Karpas-422 (cell line): ENCODE measurements around the gene GPR119. TPM values are rescaled to one million over a fixed set of nuclear protein-coding genes. Genes with fewer than 3 reads are reported as not detected.
"Not testable (repeated sequence)": the region's sequence is repeated elsewhere in the genome, so short reads cannot be mapped to it uniquely, and the experiment has no call there.

Source experiments
- DNase-seq: peaks from one replicate; pipeline ENCODE4 v3.0.0-alpha.2; 2015
- H2AFZ ChIP-seq: fragments of 200-600 bp; sonication (generic); 2 replicates; pipeline ENCODE4 v1.6.1; 2014; ENCODE audit warnings: antibody characterized with exemption, low read length, mixed read lengths
- H3K27ac ChIP-seq: fragments of 200-600 bp; sonication (generic); 2 replicates; pipeline ENCODE4 v1.5.1; 2014; ENCODE audit warnings: mild to moderate bottlenecking, low read length, moderate library complexity
- H3K27me3 ChIP-seq: fragments of 200-600 bp; sonication (generic); 2 replicates; pipeline ENCODE4 v1.6.1; 2014; ENCODE audit warnings: low read length, mixed read lengths
- H3K36me3 ChIP-seq: fragments of 200-600 bp; sonication (generic); 2 replicates; pipeline ENCODE4 v1.6.1; 2014; ENCODE audit warnings: low read length, mixed read lengths; ENCODE audit not compliant: insufficient read depth
- H3K4me1 ChIP-seq: fragments of 200-600 bp; sonication (generic); 2 replicates; pipeline ENCODE4 v1.6.1; 2014; ENCODE audit warnings: mild to moderate bottlenecking, low read length, mixed read lengths
- H3K4me2 ChIP-seq: fragments of 200-600 bp; sonication (generic); 2 replicates; pipeline ENCODE4 v1.6.1; 2014; ENCODE audit warnings: low read length, low read depth, mild to moderate bottlenecking; ENCODE audit not compliant: poor library complexity, severe bottlenecking
- H3K4me3 ChIP-seq: fragments of 200-600 bp; sonication (generic); 2 replicates; pipeline ENCODE4 v1.5.1; 2014; ENCODE audit warnings: mild to moderate bottlenecking, antibody characterized with exemption, low read length, mixed read lengths
- H3K79me2 ChIP-seq: fragments of 200-600 bp; sonication (generic); 2 replicates; pipeline ENCODE4 v1.6.1; 2014; ENCODE audit warnings: mild to moderate bottlenecking, low read length, mixed read lengths
- H3K9ac ChIP-seq: fragments of 200-600 bp; sonication (generic); 2 replicates; pipeline ENCODE4 v1.6.0; 2014; ENCODE audit warnings: low read length
- H3K9me2 ChIP-seq: fragments of 200-600 bp; sonication (generic), shearing (Covaris generic); replicated peaks from 2 replicates; pipeline ENCODE4 v1.6.0; 2014; ENCODE audit warnings: mild to moderate bottlenecking, low read length, moderate library complexity; ENCODE audit not compliant: insufficient read depth
- H3K9me3 ChIP-seq: fragments of 300-700, 200-600 bp; sonication (generic); 2 replicates; pipeline ENCODE4 v1.6.1; 2014; ENCODE audit warnings: low read length, mixed read lengths
- H4K20me1 ChIP-seq: fragments of 200-600 bp; sonication (generic); 2 replicates; pipeline ENCODE4 v1.6.1; 2014; ENCODE audit warnings: mild to moderate bottlenecking, antibody characterized with exemption, low read length, low read depth; ENCODE audit not compliant: insufficient read depth
- total RNA-seq: library from RNA; depleted of rRNA; stranded (reverse); fragments of >200 nt; shearing (Covaris generic); gene quantifications from 2 replicates; pipeline ENCODE4 v1.2.3, GENCODE V29; 2014; ENCODE audit warnings: low replicate concordance; rRNA removed

Gene GPR119
- total RNA-seq, result not detected in 2 replicates

GRCh38 chrX:130385520-130385919, at the start of gene GPR119:
Gene GPR119, minus strand, starts transcription at chrX:130385674. Its CDS starts 227 bp downstream, at chrX:130385447.
- no peak within 1 kb of the TSS for H3K27ac ChIP-seq
- no peaks in the 10 kb centered on the region for H3K4me1 ChIP-seq
- no peaks in the 10 kb centered on the region for H3K36me3 ChIP-seq
- H3K9ac ChIP-seq, result no peak within 1 kb of the TSS
- H4K20me1 ChIP-seq, result no peaks in the 10 kb centered on the region
- no peaks in the 10 kb centered on the region for H3K9me2 ChIP-seq
- no peak within 1 kb of the TSS for H3K4me3 ChIP-seq
- H3K4me2 ChIP-seq, result no peak within 1 kb of the TSS
- DNase-seq, result no peak
- H3K9me3 ChIP-seq, result no peaks in the 10 kb centered on the region
- no peaks in the 10 kb centered on the region for H3K27me3 ChIP-seq
- H2AFZ ChIP-seq, result no peak within 1 kb of the TSS
- H3K79me2 ChIP-seq, result no peaks in the 10 kb centered on the region

DNA sequence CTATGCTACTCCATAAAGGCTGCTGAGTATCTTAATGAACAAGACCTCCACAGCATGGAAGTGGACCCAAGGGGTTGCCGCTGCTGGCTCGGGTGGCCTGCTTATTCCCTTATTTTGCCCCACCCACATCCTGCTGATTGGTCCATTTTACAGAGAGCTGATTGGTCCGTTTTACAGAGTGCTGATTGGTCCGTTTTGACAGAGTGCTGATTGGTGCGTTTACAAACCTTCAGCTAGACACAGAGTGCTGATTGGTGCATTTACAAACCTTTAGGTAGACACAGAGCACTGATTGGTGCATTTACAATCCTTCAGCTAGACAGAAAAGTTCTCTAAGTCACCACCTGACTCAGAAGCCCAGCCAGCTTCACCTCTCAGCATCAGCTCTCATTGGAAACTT, 43.8 kb upstream of the GPR119 start:
- not testable (repeated sequence) for H3K36me3 ChIP-seq, H3K27me3 ChIP-seq, H3K4me2 ChIP-seq, H3K4me3 ChIP-seq, H3K4me1 ChIP-seq, H2AFZ ChIP-seq, H4K20me1 ChIP-seq, H3K9me3 ChIP-seq, H3K9ac ChIP-seq, H3K79me2 ChIP-seq, H3K9me2 ChIP-seq, DNase-seq, H3K27ac ChIP-seq

- H3K4me1 ChIP-seq, result no peaks in the 10 kb centered on the region
- H3K4me2 ChIP-seq, result no peak overlapping the region
- no peaks in the 10 kb centered on the region for H4K20me1 ChIP-seq
- DNase-seq, result peak; percentile 24
- no peak overlapping the region for H2AFZ ChIP-seq
- no peaks in the 10 kb centered on the region for H3K27me3 ChIP-seq
- H3K4me3 ChIP-seq, result no peak overlapping the region
- H3K36me3 ChIP-seq, result no peaks in the 10 kb centered on the region
- no peaks in the 10 kb centered on the region for H3K9me3 ChIP-seq
- no peak overlapping the region for H3K27ac ChIP-seq
- no peaks in the 10 kb centered on the region for H3K79me2 ChIP-seq
- H3K9me2 ChIP-seq, result no peaks in the 10 kb centered on the region
- no peak overlapping the region for H3K9ac ChIP-seq
These were observed 41.1 kb upstream of the GPR119 start for GRCh38 chrX:130426531-130426930.

DNA sequence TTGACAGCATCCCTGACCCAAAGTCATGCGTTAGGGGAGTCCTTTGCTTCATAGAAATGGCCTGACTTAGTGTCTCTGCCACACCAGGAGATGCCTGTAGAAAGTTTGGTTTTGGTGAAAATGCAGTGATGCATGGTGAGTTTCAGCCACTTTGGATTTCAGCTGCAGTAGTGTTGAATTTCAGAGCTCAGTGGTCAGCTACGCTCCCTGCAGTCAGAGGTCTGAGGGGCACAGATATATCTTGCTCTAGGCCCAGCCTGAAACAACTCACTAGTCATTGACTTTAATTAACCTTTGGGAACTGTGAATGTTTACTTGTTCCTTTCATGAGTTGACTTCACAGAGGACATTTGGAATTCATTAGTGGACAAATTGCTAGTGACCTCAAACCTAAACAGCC, 33.8 kb upstream of the GPR119 start:
- H3K9me3 ChIP-seq, result no peaks in the 10 kb centered on the region
- H4K20me1 ChIP-seq, result no peaks in the 10 kb centered on the region
- H3K79me2 ChIP-seq, result no peaks in the 10 kb centered on the region
- no peaks in the 10 kb centered on the region for H3K4me1 ChIP-seq
- no peaks in the 10 kb centered on the region for H3K27me3 ChIP-seq
- H3K4me3 ChIP-seq, result no peak overlapping the region
- no peaks in the 10 kb centered on the region for H3K9me2 ChIP-seq
- no peak overlapping the region for H3K4me2 ChIP-seq
- H3K9ac ChIP-seq, result no peak overlapping the region
- DNase-seq, result peak; percentile 11
- H3K27ac ChIP-seq, result no peak overlapping the region
- no peak overlapping the region for H2AFZ ChIP-seq
- H3K36me3 ChIP-seq, result no peaks in the 10 kb centered on the region

- Histone ChIP-seq H3K27ac (no peak overlapping the region), H2AFZ (no peak overlapping the region), H3K79me2 (no peaks in the 10 kb centered on the region), H3K9ac (no peak overlapping the region), H3K9me2 (no peaks in the 10 kb centered on the region), H3K36me3 (no peaks in the 10 kb centered on the region), H3K4me2 (no peak overlapping the region), H3K9me3 (no peaks in the 10 kb centered on the region), H3K4me1 (no peaks in the 10 kb centered on the region), H3K27me3 (no peaks in the 10 kb centered on the region), H3K4me3 (no peak overlapping the region), H4K20me1 (no peaks in the 10 kb centered on the region)
- no peak for DNase-seq
These were observed 33.3 kb upstream of the GPR119 start for GRCh38 chrX:130418740-130419139.

GRCh38 chrX:130418066-130418465, 32.6 kb upstream of the GPR119 start:
- Histone ChIP-seq H3K79me2 (no peaks in the 10 kb centered on the region), H3K36me3 (no peaks in the 10 kb centered on the region), H3K27me3 (no peaks in the 10 kb centered on the region), H2AFZ (no peak overlapping the region), H3K9ac (no peak overlapping the region), H3K9me2 (no peaks in the 10 kb centered on the region), H3K9me3 (no peaks in the 10 kb centered on the region), H3K4me3 (no peak overlapping the region), H3K27ac (no peak overlapping the region), H3K4me2 (no peak overlapping the region), H4K20me1 (no peaks in the 10 kb centered on the region), H3K4me1 (no peaks in the 10 kb centered on the region)
- no peak for DNase-seq

DNA sequence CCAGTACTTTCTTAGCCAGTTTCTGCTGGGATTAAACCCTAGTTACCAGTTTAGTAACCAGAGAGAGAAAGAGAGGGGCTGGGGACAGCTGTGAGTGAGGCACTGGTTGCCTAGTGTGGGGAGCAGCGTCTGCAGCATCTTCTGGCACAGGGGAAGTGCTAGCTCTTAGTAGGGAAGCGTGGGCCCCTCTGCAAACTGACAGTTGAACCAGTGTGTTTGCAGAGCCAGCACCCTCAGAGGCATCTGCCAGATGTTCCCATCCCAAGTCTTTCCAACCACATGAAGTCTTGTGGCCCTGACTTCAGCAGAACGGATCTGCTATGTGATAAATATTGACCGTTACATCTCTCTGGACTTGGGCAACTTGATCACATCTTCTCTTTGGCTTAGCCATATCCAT, 31.3 kb upstream of the GPR119 start:
- no peak overlapping the region for H2AFZ ChIP-seq
- no peak overlapping the region for H3K9ac ChIP-seq
- H4K20me1 ChIP-seq, result no peaks in the 10 kb centered on the region
- H3K9me2 ChIP-seq, result no peaks in the 10 kb centered on the region
- no peak for DNase-seq
- no peaks in the 10 kb centered on the region for H3K9me3 ChIP-seq
- no peaks in the 10 kb centered on the region for H3K36me3 ChIP-seq
- no peak overlapping the region for H3K4me3 ChIP-seq
- no peak overlapping the region for H3K27ac ChIP-seq
- no peaks in the 10 kb centered on the region for H3K27me3 ChIP-seq
- H3K4me1 ChIP-seq, result no peaks in the 10 kb centered on the region
- no peaks in the 10 kb centered on the region for H3K79me2 ChIP-seq
- H3K4me2 ChIP-seq, result no peak overlapping the region

- Histone ChIP-seq H3K27ac (no peak overlapping the region), H3K27me3 (no peaks in the 10 kb centered on the region), H3K9ac (no peak overlapping the region), H4K20me1 (no peaks in the 10 kb centered on the region), H3K4me3 (no peak overlapping the region), H2AFZ (no peak overlapping the region), H3K9me3 (no peaks in the 10 kb centered on the region), H3K9me2 (no peaks in the 10 kb centered on the region), H3K4me1 (no peaks in the 10 kb centered on the region), H3K79me2 (no peaks in the 10 kb centered on the region), H3K36me3 (no peaks in the 10 kb centered on the region; the same call in 1 of the 2 replicates), H3K4me2 (no peak overlapping the region)
- DNase-seq, result no peak
These were observed 29.7 kb upstream of the GPR119 start for GRCh38 chrX:130415201-130415600.

- H2AFZ ChIP-seq, result no peak overlapping the region
- no peak overlapping the region for H3K4me3 ChIP-seq
These were observed 29.3 kb upstream of the GPR119 start for GRCh38 chrX:130414800-130415199.

More at GRCh38 chrX:130414800-130415199, 29.3 kb upstream of the GPR119 start:
- no peaks in the 10 kb centered on the region for H3K9me2 ChIP-seq
- no peak overlapping the region for H3K9ac ChIP-seq
- no peaks in the 10 kb centered on the region for H3K4me1 ChIP-seq
- no peak overlapping the region for H3K27ac ChIP-seq
- H3K27me3 ChIP-seq, result no peaks in the 10 kb centered on the region
- H3K79me2 ChIP-seq, result no peaks in the 10 kb centered on the region
- H4K20me1 ChIP-seq, result no peaks in the 10 kb centered on the region
- H3K9me3 ChIP-seq, result no peaks in the 10 kb centered on the region
- peaks cover 2% of the 10 kb centered on the region; the same call in 1 of the 2 replicates for H3K36me3 ChIP-seq
- peak; percentile 37 for DNase-seq
- H3K4me2 ChIP-seq, result no peak overlapping the region
